H9 (cell line): ENCODE measurements around the gene COL23A1. TPM values are rescaled to one million over a fixed set of nuclear protein-coding genes. Genes with fewer than 3 reads are reported as not detected.

ENCODE experiments used
- DNase-seq: peaks from one replicate; pipeline ENCODE4 v3.0.0-alpha.2; 2017
- H2AFZ ChIP-seq: one replicate; pipeline ENCODE4 v1.6.1; 2013; ENCODE audit warnings: mild to moderate bottlenecking, low read length, control low read depth, moderate library complexity
- H2AK5ac ChIP-seq: 2 replicates; pipeline ENCODE4 v1.6.1; 2013; ENCODE audit warnings: low read length, control low read depth, mixed read lengths; ENCODE audit not compliant: insufficient read length
- H2BK120ac ChIP-seq: one replicate; pipeline ENCODE4 v1.6.1; 2013; ENCODE audit warnings: low read depth, mild to moderate bottlenecking, low read length, control low read depth, inconsistent platforms; ENCODE audit not compliant: poor library complexity, severe bottlenecking
- H2BK12ac ChIP-seq: 2 replicates; pipeline ENCODE4 v1.6.1; 2013; ENCODE audit warnings: low read length, control low read depth, mixed read lengths, low read depth; ENCODE audit not compliant: insufficient read length
- H2BK15ac ChIP-seq: 2 replicates; pipeline ENCODE4 v1.6.1; 2013; ENCODE audit warnings: low read depth, low read length, control low read depth
- H2BK20ac ChIP-seq: one replicate; pipeline ENCODE4 v1.6.1; 2013; ENCODE audit warnings: low read depth, mild to moderate bottlenecking, low read length, control low read depth, inconsistent platforms; ENCODE audit not compliant: poor library complexity, severe bottlenecking
- H2BK5ac ChIP-seq: 2 replicates; pipeline ENCODE4 v1.6.1; 2013; ENCODE audit warnings: low read length, control low read depth, mixed read lengths; ENCODE audit not compliant: insufficient read length
- H3K14ac ChIP-seq: 2 replicates; pipeline ENCODE4 v1.6.1; 2013; ENCODE audit warnings: low read length, control low read depth; ENCODE audit not compliant: insufficient read depth
- H3K18ac ChIP-seq: 2 replicates; pipeline ENCODE4 v1.6.1; 2013; ENCODE audit warnings: low read depth, mild to moderate bottlenecking, mixed read lengths, low read length, control low read depth; ENCODE audit not compliant: insufficient read length
- H3K23ac ChIP-seq: 2 replicates; pipeline ENCODE4 v1.6.1; 2013; ENCODE audit warnings: low read length, control low read depth, mixed read lengths, low read depth; ENCODE audit not compliant: insufficient read length
- H3K23me2 ChIP-seq: 2 replicates; pipeline ENCODE4 v1.6.1; 2013; ENCODE audit warnings: low read depth, mild to moderate bottlenecking, mixed read lengths, low read length, control low read depth; ENCODE audit not compliant: insufficient read length, poor library complexity, severe bottlenecking
- H3K27ac ChIP-seq: 2 replicates; pipeline ENCODE4 v1.5.1; 2013; ENCODE audit warnings: low read length, control low read depth, mixed read lengths, low read depth; ENCODE audit not compliant: insufficient read length
- H3K27me3 ChIP-seq: 2 replicates; pipeline ENCODE4 v1.6.1; 2013; ENCODE audit warnings: low read length, control low read depth, inconsistent platforms; ENCODE audit not compliant: insufficient read depth
- H3K4ac ChIP-seq: 2 replicates; pipeline ENCODE4 v1.6.1; 2013; ENCODE audit warnings: low read depth, mild to moderate bottlenecking, control low read depth, inconsistent platforms, low read length, moderate library complexity
- H3K4me1 ChIP-seq: 2 replicates; pipeline ENCODE4 v1.6.1; 2013; ENCODE audit warnings: low read length, control low read depth, inconsistent platforms; ENCODE audit not compliant: insufficient read depth
- H3K4me2 ChIP-seq: 2 replicates; pipeline ENCODE4 v1.6.1; 2013; ENCODE audit warnings: low read length, control low read depth, mixed read lengths; ENCODE audit not compliant: insufficient read length, insufficient read depth
- H3K56ac ChIP-seq: 2 replicates; pipeline ENCODE4 v1.6.1; 2013; ENCODE audit warnings: low read depth, mild to moderate bottlenecking, mixed read lengths, low read length, control low read depth; ENCODE audit not compliant: insufficient read length
- H3K79me1 ChIP-seq: 2 replicates; pipeline ENCODE4 v1.6.1; 2013; ENCODE audit warnings: low read depth, mild to moderate bottlenecking, moderate library complexity, low read length, control low read depth, inconsistent platforms; ENCODE audit not compliant: insufficient read depth, poor library complexity, severe bottlenecking
- H3K79me2 ChIP-seq: 2 replicates; pipeline ENCODE4 v1.6.1; 2013; ENCODE audit warnings: low read length, control low read depth, inconsistent platforms; ENCODE audit not compliant: insufficient read depth
- H3K9ac ChIP-seq: 2 replicates; pipeline ENCODE4 v1.6.1; 2013; ENCODE audit warnings: low read length, control low read depth, mixed read lengths; ENCODE audit not compliant: insufficient read length; ENCODE audit errors: extremely low read depth
- H3K9me3 ChIP-seq: one replicate; pipeline ENCODE4 v1.6.1; 2013; ENCODE audit warnings: low read depth, low read length, inconsistent platforms; ENCODE audit not compliant: control insufficient read depth
- H3T11ph ChIP-seq: one replicate; pipeline ENCODE4 v1.6.1; 2013; ENCODE audit warnings: mild to moderate bottlenecking, low read length, control low read depth, inconsistent platforms
- H4K20me1 ChIP-seq: one replicate; pipeline ENCODE4 v1.6.1; 2013; ENCODE audit not compliant: control insufficient read depth, insufficient read length, insufficient read depth
- H4K5ac ChIP-seq: 2 replicates; pipeline ENCODE4 v1.6.1; 2013; ENCODE audit warnings: low read depth, mild to moderate bottlenecking, mixed read lengths, low read length, control low read depth; ENCODE audit not compliant: insufficient read length
- H4K8ac ChIP-seq: replicated peaks from 2 replicates; pipeline ENCODE4 v1.6.1; 2013; ENCODE audit warnings: low read length, control low read depth, mixed read lengths, low read depth; ENCODE audit not compliant: insufficient read length
- H4K91ac ChIP-seq: 2 replicates; pipeline ENCODE4 v1.6.1; 2013; ENCODE audit warnings: low read depth, mild to moderate bottlenecking, moderate library complexity, mixed read lengths, low read length, control low read depth; ENCODE audit not compliant: insufficient read length
- H3K27ac Mint-ChIP-seq, 3 experiments: 2 replicates in 2 of 3; 3 replicates in 1 of 3; pipeline ENCODE4 v1.8.0; 2020 to 2021; ENCODE audit warnings: mixed read lengths in 3 of 3, mild to moderate bottlenecking in 1 of 3, moderate library complexity in 1 of 3
- H3K27me3 Mint-ChIP-seq: 2 replicates; pipeline ENCODE4 v1.8.0; 2021; ENCODE audit warnings: low read depth, mild to moderate bottlenecking, moderate library complexity, mixed read lengths
- H3K36me3 Mint-ChIP-seq, 3 experiments: 2 replicates in 2 of 3; 3 replicates in 1 of 3; pipeline ENCODE4 v1.8.0; 2020 to 2021; ENCODE audit warnings: low read depth in 3 of 3, mixed read lengths in 3 of 3; ENCODE audit not compliant: insufficient read depth in 1 of 3
- H3K4me1 Mint-ChIP-seq, 2 experiments: 2 replicates each; pipeline ENCODE4 v1.8.0; 2020; ENCODE audit warnings: mixed read lengths in 2 of 2
- H3K4me3 Mint-ChIP-seq, 2 experiments: 2 replicates in 1 of 2; 3 replicates in 1 of 2; pipeline ENCODE4 v1.8.0; 2020 to 2021; ENCODE audit warnings: mild to moderate bottlenecking in 2 of 2, mixed read lengths in 2 of 2, moderate library complexity in 1 of 2
- H3K9me3 Mint-ChIP-seq, 2 experiments: 2 replicates in 1 of 2; 3 replicates in 1 of 2; pipeline ENCODE4 v1.8.0; 2020; ENCODE audit warnings: mild to moderate bottlenecking in 2 of 2, mixed read lengths in 2 of 2, moderate library complexity in 1 of 2
- CTCF ChIP-seq: fragments of 200-600 bp; sonication (generic); conservative IDR thresholded peaks from 3 replicates; pipeline ENCODE4 v1.8.0; 2021; ENCODE audit warnings: antibody characterized with exemption, mild to moderate bottlenecking
- WGBS: extraction: QIAGEN DNeasy Blood & Tissue Kit; methylation state at CpG from one replicate; pipeline ENCODE4 v1.1.7; 2013; ENCODE audit warnings: missing lambda C conversion rate, low lambda C conversion rate, mixed read lengths; ENCODE audit not compliant: insufficient read length; ENCODE audit errors: extremely low coverage; 5-methylcytosine and 5-hydroxymethylcytosine counted together
- total RNA-seq: library from RNA; stranded (reverse); gene quantifications from 2 replicates; pipeline ENCODE4 v1.2.1, GENCODE V29; 2021

Gene COL23A1
- total RNA-seq, 1 experiment from 2014 or later, result 2.6 TPM

- Histone ChIP-seq H2BK15ac (no peak overlapping the region), H3K18ac (no peak overlapping the region), H3K27ac (no peak overlapping the region), H3K23me2 (no peaks in the 10 kb centered on the region), H3K56ac (no peak overlapping the region), H4K5ac (no peak overlapping the region), H4K91ac (no peak overlapping the region), H3K9me3 (no peaks in the 10 kb centered on the region), H3K27me3 (no peaks in the 10 kb centered on the region), H3K23ac (no peak overlapping the region), H2BK20ac (no peak overlapping the region), H3K4me1 (peaks cover 2% of the 10 kb centered on the region), H3K79me2 (no peaks in the 10 kb centered on the region), H3K79me1 (no peaks in the 10 kb centered on the region), H3K4me2 (no peak overlapping the region), H2AFZ (no peak overlapping the region), H3T11ph (no peak overlapping the region), H4K20me1 (no peaks in the 10 kb centered on the region), H2BK120ac (no peak overlapping the region), H2BK12ac (no peak overlapping the region), H3K14ac (no peak overlapping the region), H4K8ac (no peak overlapping the region), H3K4ac (no peak overlapping the region), H3K9ac (no peak overlapping the region), H2BK5ac (no peak overlapping the region), H2AK5ac (no peak overlapping the region)
- peak; percentile 15 for DNase-seq
- no CpG with 5 or more reads among the region's 12 CpGs for WGBS
- no peaks in the 10 kb centered on the region; a peak in 1 of 5 replicates for H3K9me3 Mint-ChIP-seq
- peak overlapping the region in 1 of 3 experiments; percentile 59; a peak in 1 of 7 replicates for H3K27ac Mint-ChIP-seq
- no peaks in the 10 kb centered on the region for H3K27me3 Mint-ChIP-seq
- H3K4me1 Mint-ChIP-seq, result peaks cover 38 to 54% of the 10 kb centered on the region in 2 experiments
- no peaks in the 10 kb centered on the region for H3K36me3 Mint-ChIP-seq
- no peak for TF ChIP-seq CTCF
- no peak overlapping the region for H3K4me3 Mint-ChIP-seq
Observed at GRCh38 chr5:178425621-178426068, 164.5 kb downstream of the COL23A1 start.
